ENCODE results near the gene AUTS2.

The AUTS2 gene

GRCh38 chr7:69757528-69757927 is 159.3 kb downstream of the AUTS2 start:
- Mint-ChIP-seq H3K27me3 (no peaks in the 10 kb centered on the region), H3K9me3 (no peaks in the 10 kb centered on the region), H3K4me1 (no peaks in the 10 kb centered on the region), H3K36me3 (ENCODE audit: insufficient read depth) (no peaks in the 10 kb centered on the region), H3K27ac (ENCODE audit: low read depth) (no peak overlapping the region), H3K4me3 (no peak overlapping the region)
- DNase-seq (ENCODE audit: low spot score in 2 of 2): no peak
- no peak for ATAC-seq (replicated peaks; ENCODE audit: extremely low read depth, poor library complexity, severe bottlenecking)

- H3K4me3 Mint-ChIP-seq: no peak overlapping the region
- H3K36me3 Mint-ChIP-seq (ENCODE audit: insufficient read depth): no peaks in the 10 kb centered on the region
- DNase-seq (ENCODE audit: low spot score in 2 of 2): no peak
- no peaks in the 10 kb centered on the region for H3K9me3 Mint-ChIP-seq
- H3K4me1 Mint-ChIP-seq: no peaks in the 10 kb centered on the region
- no peaks in the 10 kb centered on the region for H3K27me3 Mint-ChIP-seq
- no peak for ATAC-seq (replicated peaks; ENCODE audit: extremely low read depth, poor library complexity, severe bottlenecking)
- no peak overlapping the region for H3K27ac Mint-ChIP-seq (ENCODE audit: low read depth)
Measured at GRCh38 chr7:69757981-69758430, 159.7 kb downstream of the AUTS2 start.

GRCh38 chr7:69759373-69759772 is 161.1 kb downstream of the AUTS2 start:
- no peak overlapping the region for H3K4me3 Mint-ChIP-seq
- H3K27ac Mint-ChIP-seq (ENCODE audit: low read depth): no peak overlapping the region
- H3K9me3 Mint-ChIP-seq: no peaks in the 10 kb centered on the region
- ATAC-seq (replicated peaks; ENCODE audit: extremely low read depth, poor library complexity, severe bottlenecking) (no peak), DNase-seq (ENCODE audit: low spot score in 2 of 2) (no peak)
- no peaks in the 10 kb centered on the region for H3K4me1 Mint-ChIP-seq
- H3K27me3 Mint-ChIP-seq: no peaks in the 10 kb centered on the region
- no peaks in the 10 kb centered on the region for H3K36me3 Mint-ChIP-seq (ENCODE audit: insufficient read depth)

GRCh38 chr7:69761290-69761922 is 163.1 kb downstream of the AUTS2 start:
- no peaks in the 10 kb centered on the region for H3K9me3 Mint-ChIP-seq
- no peaks in the 10 kb centered on the region for H3K27me3 Mint-ChIP-seq
- H3K4me3 Mint-ChIP-seq: no peak overlapping the region
- peaks cover 6% of the 10 kb centered on the region for H3K4me1 Mint-ChIP-seq
- no peak overlapping the region for H3K27ac Mint-ChIP-seq (ENCODE audit: low read depth)
- ATAC-seq (replicated peaks; ENCODE audit: extremely low read depth, poor library complexity, severe bottlenecking) (no peak), DNase-seq (ENCODE audit: low spot score in 2 of 2) (no peak)
- no peaks in the 10 kb centered on the region for H3K36me3 Mint-ChIP-seq (ENCODE audit: insufficient read depth)

GRCh38 chr7:69762821-69763352 is 164.6 kb downstream of the AUTS2 start:
- Mint-ChIP-seq H3K27ac (ENCODE audit: low read depth) (no peak overlapping the region), H3K27me3 (no peaks in the 10 kb centered on the region), H3K9me3 (no peaks in the 10 kb centered on the region), H3K4me1 (peaks cover 6% of the 10 kb centered on the region), H3K36me3 (ENCODE audit: insufficient read depth) (no peaks in the 10 kb centered on the region), H3K4me3 (no peak overlapping the region)
- DNase-seq (ENCODE audit: low spot score in 2 of 2) (no peak), ATAC-seq (replicated peaks; ENCODE audit: extremely low read depth, poor library complexity, severe bottlenecking) (no peak)

GRCh38 chr7:69763513-69763912 is 165.2 kb downstream of the AUTS2 start:
- H3K27ac Mint-ChIP-seq (ENCODE audit: low read depth): no peak overlapping the region

GRCh38 chr7:69764147-69764546 is 165.9 kb downstream of the AUTS2 start:
- no peaks in the 10 kb centered on the region for H3K9me3 Mint-ChIP-seq
- no peaks in the 10 kb centered on the region for H3K27me3 Mint-ChIP-seq
- H3K4me3 Mint-ChIP-seq: no peak overlapping the region
- no peak overlapping the region for H3K27ac Mint-ChIP-seq (ENCODE audit: low read depth)
- ATAC-seq (replicated peaks; ENCODE audit: extremely low read depth, poor library complexity, severe bottlenecking): no peak
- H3K36me3 Mint-ChIP-seq (ENCODE audit: insufficient read depth): peaks cover 2% of the 10 kb centered on the region
- peaks cover 6% of the 10 kb centered on the region for H3K4me1 Mint-ChIP-seq
- no peak for DNase-seq (ENCODE audit: low spot score in 2 of 2)

More at GRCh38 chr7:69763513-69763912, 165.2 kb downstream of the AUTS2 start:
- H3K36me3 Mint-ChIP-seq (ENCODE audit: insufficient read depth): peaks cover under 1% of the 10 kb centered on the region
- ATAC-seq (replicated peaks; ENCODE audit: extremely low read depth, poor library complexity, severe bottlenecking) (no peak), DNase-seq (ENCODE audit: low spot score in 2 of 2) (no peak)
- H3K27me3 Mint-ChIP-seq: no peaks in the 10 kb centered on the region
- no peak overlapping the region for H3K4me3 Mint-ChIP-seq
- peaks cover 6% of the 10 kb centered on the region for H3K4me1 Mint-ChIP-seq
- no peaks in the 10 kb centered on the region for H3K9me3 Mint-ChIP-seq

- DNase-seq (ENCODE audit: low spot score in 2 of 2) (no peak), ATAC-seq (replicated peaks; ENCODE audit: extremely low read depth, poor library complexity, severe bottlenecking) (no peak)
- peaks cover 2% of the 10 kb centered on the region for H3K36me3 Mint-ChIP-seq (ENCODE audit: insufficient read depth)
- H3K27me3 Mint-ChIP-seq: no peaks in the 10 kb centered on the region
- no peak overlapping the region for H3K4me3 Mint-ChIP-seq
- no peak overlapping the region for H3K27ac Mint-ChIP-seq (ENCODE audit: low read depth)
- H3K9me3 Mint-ChIP-seq: no peaks in the 10 kb centered on the region
- H3K4me1 Mint-ChIP-seq: peaks cover 6% of the 10 kb centered on the region
Measured at GRCh38 chr7:69764681-69765080, 166.4 kb downstream of the AUTS2 start.

- no peak overlapping the region for H3K4me3 Mint-ChIP-seq
- H3K27ac Mint-ChIP-seq (ENCODE audit: low read depth): no peak overlapping the region
- no peaks in the 10 kb centered on the region for H3K27me3 Mint-ChIP-seq
- no peak for DNase-seq (ENCODE audit: low spot score in 2 of 2)
- no peaks in the 10 kb centered on the region for H3K9me3 Mint-ChIP-seq
- H3K4me1 Mint-ChIP-seq: peaks cover 6% of the 10 kb centered on the region
- ATAC-seq (replicated peaks; ENCODE audit: extremely low read depth, poor library complexity, severe bottlenecking): no peak
- H3K36me3 Mint-ChIP-seq (ENCODE audit: insufficient read depth): peaks cover 2% of the 10 kb centered on the region
Measured at GRCh38 chr7:69765879-69766278, 167.6 kb downstream of the AUTS2 start.

GRCh38 chr7:69768986-69769595 is 170.8 kb downstream of the AUTS2 start:
- Mint-ChIP-seq H3K9me3 (no peaks in the 10 kb centered on the region), H3K27ac (ENCODE audit: low read depth) (no peak overlapping the region), H3K27me3 (no peaks in the 10 kb centered on the region), H3K4me3 (no peak overlapping the region), H3K4me1 (peaks cover 6% of the 10 kb centered on the region), H3K36me3 (ENCODE audit: insufficient read depth) (peaks cover 2% of the 10 kb centered on the region)
- no peak for DNase-seq (ENCODE audit: low spot score in 2 of 2)
- ATAC-seq (replicated peaks; ENCODE audit: extremely low read depth, poor library complexity, severe bottlenecking): no peak

GRCh38 chr7:69769826-69770225 is 171.6 kb downstream of the AUTS2 start:
- ATAC-seq (replicated peaks; ENCODE audit: extremely low read depth, poor library complexity, severe bottlenecking): no peak
- no peak overlapping the region for H3K4me3 Mint-ChIP-seq

GRCh38 chr7:69770613-69771012 is 172.3 kb downstream of the AUTS2 start:
- Mint-ChIP-seq H3K27ac (ENCODE audit: low read depth) (no peak overlapping the region), H3K9me3 (no peaks in the 10 kb centered on the region), H3K36me3 (ENCODE audit: insufficient read depth) (peaks cover 2% of the 10 kb centered on the region), H3K4me3 (no peak overlapping the region), H3K4me1 (peaks cover 6% of the 10 kb centered on the region), H3K27me3 (no peaks in the 10 kb centered on the region)
- ATAC-seq (replicated peaks; ENCODE audit: extremely low read depth, poor library complexity, severe bottlenecking): no peak
- no peak for DNase-seq (ENCODE audit: low spot score in 2 of 2)

More at GRCh38 chr7:69769826-69770225, 171.6 kb downstream of the AUTS2 start:
- Mint-ChIP-seq H3K4me1 (peaks cover 6% of the 10 kb centered on the region), H3K27ac (ENCODE audit: low read depth) (no peak overlapping the region), H3K9me3 (no peaks in the 10 kb centered on the region), H3K36me3 (ENCODE audit: insufficient read depth) (peaks cover 2% of the 10 kb centered on the region), H3K27me3 (no peaks in the 10 kb centered on the region)
- DNase-seq (ENCODE audit: low spot score in 2 of 2): no peak
